Neuron (in vitro differentiated cells): ENCODE results near the gene POLR2L.

Source experiments
- H2AFZ ChIP-seq: one replicate; pipeline ENCODE4 v1.6.1; 2013; ENCODE audit warnings: low read depth, mild to moderate bottlenecking, inconsistent platforms, low read length, moderate library complexity
- H3K27me3 ChIP-seq: one replicate; pipeline ENCODE4 v1.6.1; 2013; ENCODE audit warnings: low read length; ENCODE audit not compliant: insufficient read depth
- H3K36me3 ChIP-seq: one replicate; pipeline ENCODE4 v1.6.1; 2013; ENCODE audit warnings: low read length; ENCODE audit not compliant: insufficient read depth
- H3K4me1 ChIP-seq: one replicate; pipeline ENCODE4 v1.6.1; 2013; ENCODE audit warnings: low read length; ENCODE audit not compliant: insufficient read depth
- H3K4me3 ChIP-seq: 2 replicates; pipeline ENCODE4 v1.5.1; 2013; ENCODE audit warnings: mild to moderate bottlenecking, low read length, moderate library complexity
- H3K9me3 ChIP-seq: one replicate; pipeline ENCODE4 v1.6.1; 2013; ENCODE audit warnings: low read length

The POLR2L gene

DNA sequence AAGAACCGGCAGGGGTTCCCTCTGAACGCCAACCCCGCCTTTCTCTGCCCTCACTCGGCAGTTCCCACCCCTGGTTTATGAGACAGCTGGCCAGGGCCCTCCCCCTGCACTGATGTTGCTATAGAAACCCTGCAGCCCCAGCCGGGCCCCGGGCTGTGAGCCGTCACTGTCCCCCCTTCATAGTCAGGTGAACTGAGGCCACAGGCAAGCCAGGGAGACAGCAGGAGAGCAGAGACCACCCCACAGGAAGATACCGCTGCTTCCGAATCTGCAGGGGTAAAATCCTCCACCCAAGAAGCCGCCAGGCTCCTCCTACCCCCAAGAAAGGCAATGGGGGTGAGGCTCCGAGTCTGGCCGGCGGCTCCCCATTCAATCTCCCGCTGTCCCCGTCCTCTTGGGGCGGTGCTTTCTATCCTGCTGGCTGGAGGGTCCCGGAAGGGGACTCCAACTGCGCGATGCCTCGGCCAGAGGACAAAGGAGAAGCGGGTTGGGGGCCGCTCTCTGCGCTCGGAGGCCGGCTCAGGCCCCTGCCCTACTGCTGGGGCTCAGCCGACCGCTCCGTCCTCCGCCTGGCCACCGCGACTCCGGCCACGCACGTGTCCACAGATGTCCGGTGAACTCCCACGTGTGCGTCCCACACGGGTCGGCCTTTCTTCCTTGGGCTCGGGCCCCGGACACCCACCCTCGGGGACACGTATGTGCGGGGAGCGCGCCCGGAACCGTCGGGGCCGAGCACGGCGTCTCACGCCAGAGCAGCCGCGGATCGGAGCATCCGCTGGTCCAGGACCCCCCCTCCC lies 44.8 kb downstream of the POLR2L start:
- H3K4me1 ChIP-seq = peaks cover 22% of the 10 kb centered on the region
- no peaks in the 10 kb centered on the region for H3K9me3 ChIP-seq
- H3K27me3 ChIP-seq = no peaks in the 10 kb centered on the region
- peaks cover 50% of the 10 kb centered on the region for H3K36me3 ChIP-seq
- no peak overlapping the region for H2AFZ ChIP-seq
- H3K4me3 ChIP-seq = peak overlapping the region; percentile 70

DNA sequence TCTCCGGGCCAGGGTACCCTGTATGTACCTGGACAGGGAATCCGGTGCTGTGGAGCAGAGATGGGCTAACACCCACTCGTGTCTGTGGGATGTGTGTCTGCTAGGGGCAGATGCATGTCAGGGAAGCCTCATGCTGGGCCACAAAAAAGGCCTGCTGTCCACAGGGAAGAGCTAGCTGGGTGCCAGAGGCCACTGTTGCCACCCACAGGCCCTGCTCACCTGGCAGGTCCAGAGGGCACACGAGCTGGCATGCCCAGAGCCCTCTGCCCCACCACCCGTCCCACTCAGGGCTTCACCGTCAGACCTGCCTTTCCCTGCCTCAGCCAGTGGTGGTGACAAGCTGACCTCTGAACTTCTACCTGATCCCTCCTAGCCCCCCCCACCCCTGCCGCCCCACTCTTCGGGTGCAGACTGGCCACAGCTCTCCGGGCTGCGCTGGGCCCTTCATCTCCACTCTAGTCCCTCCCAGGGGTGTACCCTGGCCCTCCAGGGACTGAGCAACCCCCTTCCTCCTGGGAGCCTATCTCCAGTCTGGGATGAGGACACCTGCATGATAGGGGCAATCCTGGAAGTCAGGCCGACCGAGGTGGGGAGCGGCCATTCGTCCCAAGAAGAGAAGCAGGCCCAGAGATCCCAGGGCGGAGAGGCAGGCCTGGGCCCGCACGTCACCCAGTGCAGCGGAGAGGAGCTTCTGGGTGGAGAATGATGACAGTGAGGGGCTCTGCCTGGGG lies 45.6 kb downstream of the POLR2L start:
- Histone ChIP-seq H3K4me3 (peak overlapping the region; percentile 70), H3K27me3 (no peaks in the 10 kb centered on the region), H2AFZ (no peak overlapping the region), H3K9me3 (no peaks in the 10 kb centered on the region), H3K4me1 (peaks cover 22% of the 10 kb centered on the region), H3K36me3 (peaks cover 50% of the 10 kb centered on the region)

DNA sequence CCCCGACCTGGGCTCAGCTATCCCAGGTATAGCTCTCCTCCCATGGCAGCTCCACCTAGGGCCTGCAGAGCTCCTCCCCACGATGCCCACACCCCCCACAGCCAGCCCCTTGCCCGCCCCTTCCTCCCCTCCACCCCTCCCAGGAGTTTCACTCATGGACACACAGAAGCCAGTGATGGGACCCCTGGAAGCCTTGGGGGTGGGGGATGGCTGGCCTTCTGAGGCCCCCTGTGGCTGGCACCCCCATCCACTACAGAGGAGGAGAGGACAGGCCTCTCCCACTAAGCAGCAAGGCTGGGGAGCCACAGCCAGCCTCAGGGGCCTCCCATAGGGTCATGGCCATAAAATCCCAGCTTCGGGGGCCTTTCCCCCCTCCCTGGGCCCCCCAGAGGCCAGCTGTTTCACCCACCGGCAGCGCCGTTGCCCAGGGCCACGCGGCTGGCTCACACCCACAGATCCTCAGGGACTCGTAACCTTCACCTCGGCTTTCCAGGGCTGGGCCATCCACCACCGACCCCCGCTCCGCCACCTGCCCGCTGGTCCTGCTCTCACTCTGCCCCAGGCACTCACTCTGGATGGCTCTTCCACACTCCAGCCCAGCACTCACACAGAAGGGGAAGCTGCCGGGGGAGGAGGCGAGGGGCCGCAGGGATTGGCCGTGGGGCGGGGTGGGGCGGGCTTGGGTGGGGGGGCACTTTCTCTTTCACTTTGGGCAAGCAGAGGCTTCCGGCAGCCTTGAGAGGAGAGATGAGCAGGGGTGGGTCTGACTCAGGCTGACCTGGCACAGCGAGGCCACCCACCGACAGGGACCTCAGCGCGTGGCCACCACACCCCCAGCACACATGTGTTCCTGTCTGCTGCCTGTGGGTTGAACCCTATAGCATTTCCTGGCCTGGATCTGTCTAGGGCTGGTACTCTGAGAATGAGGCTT lies 46.4 kb downstream of the POLR2L start:
- Histone ChIP-seq H3K4me1 (peaks cover 22% of the 10 kb centered on the region), H3K9me3 (no peaks in the 10 kb centered on the region), H3K27me3 (no peaks in the 10 kb centered on the region), H2AFZ (no peak overlapping the region), H3K36me3 (peaks cover 47% of the 10 kb centered on the region), H3K4me3 (peak overlapping the region; percentile 70)

DNA sequence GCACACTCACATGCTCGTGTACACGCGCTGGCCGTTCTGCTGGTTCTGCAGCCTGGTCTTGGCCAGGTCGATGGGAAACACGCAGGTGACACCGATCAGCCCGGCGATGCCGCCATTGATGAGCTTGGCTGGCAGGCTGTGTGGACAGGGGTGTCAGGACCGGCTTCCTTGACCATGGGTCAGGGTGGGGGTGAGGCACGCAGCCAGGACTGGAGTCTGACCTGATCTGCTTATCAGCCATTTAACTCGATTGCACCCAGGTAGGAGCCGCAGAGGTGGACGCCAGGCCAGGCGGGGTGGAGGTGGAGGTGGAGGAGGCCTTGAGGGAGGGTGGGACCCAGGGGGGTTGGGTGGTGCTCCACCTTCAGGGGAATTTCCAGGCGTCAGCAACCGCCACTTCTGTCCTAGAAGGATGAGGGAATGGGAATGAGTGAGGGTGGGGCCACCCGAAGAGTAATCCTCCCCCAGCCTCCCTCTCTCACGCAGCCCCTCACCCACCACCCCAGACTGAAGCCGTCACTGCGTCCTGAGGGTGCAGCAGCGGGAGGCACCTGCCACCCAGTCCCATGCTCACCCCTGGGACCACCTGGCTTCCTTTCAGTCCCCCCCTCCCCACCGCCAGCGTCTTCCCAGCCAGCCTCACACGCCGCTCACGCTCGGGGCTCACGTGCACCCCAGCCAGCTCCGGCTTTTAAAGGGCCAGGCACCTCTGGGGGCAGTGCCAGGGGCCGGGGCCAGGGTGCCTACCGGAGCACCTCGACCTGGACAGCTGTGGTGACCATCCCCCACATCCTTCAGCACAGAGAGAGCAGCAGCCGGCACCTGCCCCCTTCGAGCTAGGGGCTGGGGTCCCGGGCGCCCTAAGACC lies 47.3 kb downstream of the POLR2L start:
- H3K36me3 ChIP-seq = peaks cover 38% of the 10 kb centered on the region
- H2AFZ ChIP-seq = no peak overlapping the region
- no peak overlapping the region for H3K4me3 ChIP-seq
- H3K27me3 ChIP-seq = no peaks in the 10 kb centered on the region
- no peaks in the 10 kb centered on the region for H3K9me3 ChIP-seq
- H3K4me1 ChIP-seq = peaks cover 22% of the 10 kb centered on the region

DNA sequence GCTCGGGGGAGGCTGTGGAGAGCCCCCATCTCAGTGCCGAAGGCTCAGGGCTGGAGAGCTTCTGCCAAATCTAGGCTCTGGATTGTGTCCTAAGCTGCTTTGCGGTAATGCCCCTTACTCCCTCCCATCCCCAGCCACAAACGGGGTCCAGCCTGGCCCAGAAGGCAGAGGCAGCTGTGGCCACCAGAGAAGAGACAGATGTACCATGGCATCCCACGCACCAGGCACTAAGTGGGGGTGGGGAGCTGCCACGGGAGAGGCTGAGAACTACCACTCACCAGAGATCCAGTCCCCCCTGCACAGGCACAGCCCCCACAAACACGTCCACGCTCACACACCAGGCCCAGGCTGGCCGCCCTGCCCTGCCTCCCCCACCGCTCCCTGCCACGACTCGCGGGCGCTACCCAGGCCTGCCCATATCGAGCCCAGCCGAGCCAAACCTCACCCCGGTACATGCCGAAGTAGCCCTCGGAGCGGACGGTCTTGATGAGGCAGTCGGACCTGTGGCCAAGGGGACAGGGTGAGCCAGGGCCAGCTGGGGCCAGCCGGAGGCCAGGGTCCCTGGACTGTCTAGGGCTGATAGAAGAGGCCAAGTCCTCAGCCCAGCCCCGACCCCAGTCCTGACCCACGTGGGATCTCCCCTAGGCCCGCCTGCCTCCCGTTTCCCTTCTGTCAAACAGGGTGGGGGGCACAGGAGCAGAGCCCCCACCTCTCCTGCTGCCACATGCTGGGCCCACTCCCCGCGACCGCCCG lies 48.1 kb downstream of the POLR2L start:
- Histone ChIP-seq H3K36me3 (peaks cover 31% of the 10 kb centered on the region), H3K4me3 (no peak overlapping the region), H2AFZ (no peak overlapping the region), H3K27me3 (no peaks in the 10 kb centered on the region), H3K4me1 (peaks cover 23% of the 10 kb centered on the region), H3K9me3 (no peaks in the 10 kb centered on the region)

DNA sequence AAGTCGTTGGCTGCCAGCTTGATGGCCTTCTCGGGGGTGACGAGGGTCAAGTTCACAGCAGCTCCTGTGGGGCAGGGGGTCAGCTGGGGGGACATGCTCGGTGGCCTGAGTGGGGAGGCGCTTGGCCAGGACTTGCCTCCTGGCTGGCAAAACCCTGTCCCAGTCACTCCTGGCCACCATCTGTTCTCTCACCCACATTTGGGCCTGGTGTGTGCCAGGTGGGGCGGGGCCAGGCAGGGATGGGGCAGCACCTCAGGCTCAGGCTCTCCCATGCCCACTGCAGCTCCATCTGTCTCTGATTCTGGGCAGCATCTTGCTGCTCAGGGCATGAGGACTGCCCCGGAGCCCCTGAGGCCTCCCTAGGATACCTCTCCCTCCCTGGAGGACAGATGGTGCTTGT lies 48.8 kb downstream of the POLR2L start:
- H3K9me3 ChIP-seq = no peaks in the 10 kb centered on the region
- H3K27me3 ChIP-seq = no peaks in the 10 kb centered on the region
- no peak overlapping the region for H2AFZ ChIP-seq
- peaks cover 28% of the 10 kb centered on the region for H3K4me1 ChIP-seq
- peaks cover 29% of the 10 kb centered on the region for H3K36me3 ChIP-seq
- H3K4me3 ChIP-seq = no peak overlapping the region

DNA sequence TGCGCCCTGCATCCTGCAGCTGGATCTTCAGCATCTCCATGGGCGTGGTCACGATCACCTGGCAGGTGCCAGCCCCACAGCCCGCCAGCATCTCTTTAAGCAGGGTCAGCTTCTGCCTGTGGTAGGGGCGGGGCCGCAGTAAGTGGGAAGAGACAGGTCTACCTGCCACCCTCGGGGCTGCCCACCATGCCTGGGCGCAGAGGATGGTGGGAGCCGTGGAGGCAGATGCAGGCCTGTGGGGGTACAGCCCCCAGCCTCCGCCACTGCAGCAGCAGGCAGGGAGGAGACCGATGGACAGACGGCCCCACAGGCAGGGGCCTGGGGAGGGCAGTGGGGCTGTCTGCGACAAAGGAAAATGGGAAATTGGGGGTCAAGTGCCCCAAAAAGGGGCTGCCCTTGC lies 49.5 kb downstream of the POLR2L start:
- peaks cover 28% of the 10 kb centered on the region for H3K4me1 ChIP-seq
- no peak overlapping the region for H3K4me3 ChIP-seq
- no peaks in the 10 kb centered on the region for H3K9me3 ChIP-seq
- H3K27me3 ChIP-seq = no peaks in the 10 kb centered on the region
- no peak overlapping the region for H2AFZ ChIP-seq
- peaks cover 29% of the 10 kb centered on the region for H3K36me3 ChIP-seq

DNA sequence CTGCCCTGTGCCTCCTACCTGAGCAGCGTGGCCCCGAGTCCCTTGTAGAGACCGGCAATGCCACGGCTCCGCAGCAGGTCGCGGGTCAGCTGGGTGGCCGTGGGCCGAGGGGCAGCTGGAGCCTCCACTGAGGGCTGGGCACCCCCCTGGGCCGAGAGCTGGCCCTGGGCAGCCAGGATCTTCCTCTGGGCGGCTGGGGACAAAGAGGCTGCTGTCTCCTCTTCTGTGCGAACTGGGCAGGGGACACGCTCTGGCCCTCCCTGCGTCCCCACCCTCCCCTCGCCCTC lies 49.9 kb downstream of the POLR2L start:
- no peak overlapping the region for H2AFZ ChIP-seq
- no peaks in the 10 kb centered on the region for H3K27me3 ChIP-seq
- H3K36me3 ChIP-seq = peaks cover 29% of the 10 kb centered on the region
- H3K9me3 ChIP-seq = no peaks in the 10 kb centered on the region
- H3K4me1 ChIP-seq = peaks cover 28% of the 10 kb centered on the region
- H3K4me3 ChIP-seq = no peak overlapping the region

DNA sequence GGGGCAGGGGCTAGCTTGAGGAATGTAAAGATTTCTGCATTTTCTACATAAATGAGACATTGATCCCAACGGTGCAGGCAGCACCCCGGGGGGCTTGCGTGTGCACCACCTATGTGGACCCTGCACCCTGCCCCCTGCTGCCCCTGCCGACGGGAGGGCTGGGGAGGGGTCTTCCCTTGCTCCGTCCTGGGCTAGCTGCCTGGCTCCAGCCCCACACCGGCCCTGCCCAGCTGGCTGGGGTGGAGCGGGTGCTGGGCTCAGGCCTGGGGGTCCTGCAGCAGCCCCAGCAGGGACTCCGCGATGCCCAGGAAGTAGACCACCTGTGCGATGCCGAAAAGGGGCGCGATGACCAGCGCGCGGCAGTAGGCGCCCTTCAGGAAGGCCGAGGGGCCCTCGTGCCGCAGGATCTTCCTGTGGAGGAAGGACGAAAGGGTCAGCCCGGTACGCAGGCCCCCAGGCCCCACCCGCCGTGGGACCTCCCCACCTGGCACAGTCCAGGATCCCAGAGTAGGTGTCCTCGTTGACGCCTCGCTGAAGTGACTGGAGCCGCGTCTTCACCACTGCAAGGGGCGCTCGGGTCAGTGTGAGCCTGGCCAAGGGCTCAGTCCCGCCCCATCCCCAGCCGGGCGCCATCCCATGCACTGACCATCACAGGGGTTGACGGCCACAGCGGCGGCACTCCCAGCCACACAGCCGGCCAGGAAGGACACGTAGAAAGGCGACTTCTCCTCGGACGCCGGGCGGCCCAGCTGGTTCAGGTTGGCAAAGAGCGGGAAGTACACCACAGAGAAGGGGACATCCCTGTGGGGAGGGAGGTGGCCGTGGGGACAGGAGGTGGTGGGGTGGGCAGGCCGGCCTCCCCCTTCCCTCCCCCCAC lies 50.4 kb downstream of the POLR2L start:
- H3K4me3 ChIP-seq = no peak overlapping the region
- H3K9me3 ChIP-seq = no peaks in the 10 kb centered on the region
- no peak overlapping the region for H2AFZ ChIP-seq
- peaks cover 26% of the 10 kb centered on the region for H3K4me1 ChIP-seq
- peaks cover 29% of the 10 kb centered on the region for H3K36me3 ChIP-seq
- H3K27me3 ChIP-seq = no peaks in the 10 kb centered on the region

DNA sequence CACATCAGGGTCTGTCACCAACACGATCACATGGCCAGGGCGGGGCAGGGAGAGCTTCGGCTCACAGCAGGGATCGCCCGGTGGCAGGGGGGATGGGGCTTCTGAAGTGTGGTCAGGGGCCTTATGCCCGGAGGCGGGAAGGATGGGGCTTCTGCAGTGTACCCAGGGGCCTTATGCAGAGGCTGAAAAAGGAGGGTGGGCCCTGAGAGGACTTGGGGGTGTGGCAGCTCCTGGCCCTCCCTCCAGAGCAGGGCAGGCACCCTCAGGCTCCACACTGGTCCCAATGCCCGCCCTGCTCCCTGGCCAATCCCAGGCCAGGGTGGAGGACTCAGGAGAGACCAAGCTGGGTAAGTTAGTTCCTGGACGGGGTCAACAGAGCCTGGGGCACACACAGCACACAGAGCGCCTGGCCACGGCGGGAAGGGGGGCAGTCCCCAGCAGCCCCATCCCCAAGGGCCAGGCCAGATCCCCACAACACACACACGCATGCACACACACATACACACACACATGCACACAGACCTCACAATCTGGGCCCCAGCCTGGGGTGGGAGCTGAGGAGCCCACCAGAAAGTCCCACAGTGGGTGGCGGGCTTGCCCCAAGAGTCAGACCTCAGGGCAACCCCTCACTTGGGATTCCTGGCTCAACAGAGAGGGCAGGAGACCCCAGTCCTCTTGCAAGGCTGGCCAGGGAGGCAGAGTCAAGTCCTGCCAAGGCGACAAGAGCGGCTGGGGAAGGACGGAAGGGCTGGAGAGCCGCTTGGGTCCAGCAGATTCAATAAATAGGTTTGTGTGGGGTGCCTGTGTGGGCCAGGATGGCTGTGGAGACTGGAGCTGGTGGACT lies 51.4 kb downstream of the POLR2L start:
- H3K4me1 ChIP-seq = peaks cover 17% of the 10 kb centered on the region
- no peaks in the 10 kb centered on the region for H3K27me3 ChIP-seq
- H2AFZ ChIP-seq = no peak overlapping the region
- peaks cover 29% of the 10 kb centered on the region for H3K36me3 ChIP-seq
- no peaks in the 10 kb centered on the region for H3K9me3 ChIP-seq
- no peak overlapping the region for H3K4me3 ChIP-seq

DNA sequence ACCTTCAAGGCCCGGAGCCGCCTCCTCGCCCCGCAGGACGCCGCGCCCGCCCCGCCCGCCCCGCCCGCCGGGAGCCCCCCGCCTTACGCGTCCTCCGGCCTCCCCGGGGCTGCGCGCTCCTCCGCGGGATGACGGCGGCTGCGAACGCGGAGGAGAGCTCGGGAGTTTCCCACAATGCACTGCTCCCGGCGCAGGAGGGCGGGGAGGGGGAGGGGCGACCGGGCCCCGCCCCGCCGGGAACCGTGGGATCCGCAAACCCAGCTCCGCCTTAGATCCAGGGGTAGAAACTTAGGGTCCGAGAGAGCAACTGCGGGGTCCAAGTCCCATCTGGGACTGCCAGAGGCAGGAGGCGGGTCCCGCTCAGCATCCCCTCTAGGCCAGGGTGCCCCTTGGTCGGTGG lies 52.4 kb downstream of the POLR2L start, which contains the start of gene CEND1:
TSS of gene CEND1 (minus strand) at position 148 of the 400 bp plus-strand sequence. CDS start 1,514 bp downstream, outside the sequence.
- Histone ChIP-seq H2AFZ (no peak within 1 kb of the TSS), H3K36me3 (peaks cover 29% of the 10 kb centered on the region), H3K4me1 (peaks cover 8% of the 10 kb centered on the region), H3K27me3 (no peaks in the 10 kb centered on the region), H3K9me3 (no peaks in the 10 kb centered on the region), H3K4me3 (no peak within 1 kb of the TSS)
